Activated T-cell treated with anti-CD3 and anti-CD28 coated beads, Interleukin-2, amount 50 U/mL, for 48 hours (primary cell): Measurements from ENCODE around the gene PLXNA4.
"Not testable (repeated sequence)": the region's sequence is repeated elsewhere in the genome, so short reads cannot be mapped to it uniquely, and the experiment has no call there.

Source experiments
- DNase-seq, 2 experiments: peaks; one replicate each; pipeline ENCODE4 v3.0.0-alpha.2; 2020

PLXNA4 gene

GRCh38 chr7:132575982-132576720 lies at the start of gene PLXNA4:
Gene PLXNA4, minus strand, starts transcription at chr7:132576470. Its CDS starts 67,777 bp downstream, at chr7:132508693.
- peak in 1 of 2 experiments; percentile 38 for DNase-seq

- no peak for DNase-seq
Measured at GRCh38 chr7:132625651-132626050, 49.4 kb upstream of the PLXNA4 start.

GRCh38 chr7:132622081-132622480 lies 45.8 kb upstream of the PLXNA4 start:
- DNase-seq = no peak

- no peak for DNase-seq
Measured at GRCh38 chr7:132619967-132620366, 43.7 kb upstream of the PLXNA4 start.

GRCh38 chr7:132618956-132619305 lies 42.7 kb upstream of the PLXNA4 start:
- DNase-seq = no peak

- no peak for DNase-seq
Measured at GRCh38 chr7:132618271-132618955, 42.1 kb upstream of the PLXNA4 start.

- DNase-seq = no peak
Measured at GRCh38 chr7:132614428-132615318, 38.4 kb upstream of the PLXNA4 start.

GRCh38 chr7:132613737-132614136 lies 37.5 kb upstream of the PLXNA4 start:
- no peak for DNase-seq

GRCh38 chr7:132610995-132611394 lies 34.7 kb upstream of the PLXNA4 start:
- DNase-seq = no peak

GRCh38 chr7:132609906-132610520 lies 33.7 kb upstream of the PLXNA4 start:
- DNase-seq = no peak

GRCh38 chr7:132609222-132609621 lies 33.0 kb upstream of the PLXNA4 start:
- DNase-seq = no peak

- DNase-seq = no peak
Measured at GRCh38 chr7:132608523-132608922, 32.3 kb upstream of the PLXNA4 start.

GRCh38 chr7:132607656-132608055 lies 31.4 kb upstream of the PLXNA4 start:
- DNase-seq = no peak

GRCh38 chr7:132604121-132604520 lies 27.9 kb upstream of the PLXNA4 start:
- DNase-seq = no peak

- DNase-seq = no peak
Measured at GRCh38 chr7:132603220-132603833, 27.1 kb upstream of the PLXNA4 start.

GRCh38 chr7:132601783-132602182 lies 25.5 kb upstream of the PLXNA4 start:
- no peak for DNase-seq

GRCh38 chr7:132596588-132596987 lies 20.3 kb upstream of the PLXNA4 start:
- DNase-seq = no peak

GRCh38 chr7:132594741-132595140 lies 18.5 kb upstream of the PLXNA4 start:
- not testable (repeated sequence) for DNase-seq

GRCh38 chr7:132592936-132593335 lies 16.7 kb upstream of the PLXNA4 start:
- DNase-seq = no peak

GRCh38 chr7:132592231-132592920 lies 16.1 kb upstream of the PLXNA4 start:
- no peak for DNase-seq

GRCh38 chr7:132590162-132590561 lies 13.9 kb upstream of the PLXNA4 start:
- DNase-seq = no peak

- no peak for DNase-seq
Measured at GRCh38 chr7:132588596-132588995, 12.3 kb upstream of the PLXNA4 start.
